ENCODE data around the gene ITIH5.
"Not testable (repeated sequence)": the region's sequence is repeated elsewhere in the genome, so short reads cannot be mapped to it uniquely, and the experiment has no call there.

The ITIH5 gene

DNA sequence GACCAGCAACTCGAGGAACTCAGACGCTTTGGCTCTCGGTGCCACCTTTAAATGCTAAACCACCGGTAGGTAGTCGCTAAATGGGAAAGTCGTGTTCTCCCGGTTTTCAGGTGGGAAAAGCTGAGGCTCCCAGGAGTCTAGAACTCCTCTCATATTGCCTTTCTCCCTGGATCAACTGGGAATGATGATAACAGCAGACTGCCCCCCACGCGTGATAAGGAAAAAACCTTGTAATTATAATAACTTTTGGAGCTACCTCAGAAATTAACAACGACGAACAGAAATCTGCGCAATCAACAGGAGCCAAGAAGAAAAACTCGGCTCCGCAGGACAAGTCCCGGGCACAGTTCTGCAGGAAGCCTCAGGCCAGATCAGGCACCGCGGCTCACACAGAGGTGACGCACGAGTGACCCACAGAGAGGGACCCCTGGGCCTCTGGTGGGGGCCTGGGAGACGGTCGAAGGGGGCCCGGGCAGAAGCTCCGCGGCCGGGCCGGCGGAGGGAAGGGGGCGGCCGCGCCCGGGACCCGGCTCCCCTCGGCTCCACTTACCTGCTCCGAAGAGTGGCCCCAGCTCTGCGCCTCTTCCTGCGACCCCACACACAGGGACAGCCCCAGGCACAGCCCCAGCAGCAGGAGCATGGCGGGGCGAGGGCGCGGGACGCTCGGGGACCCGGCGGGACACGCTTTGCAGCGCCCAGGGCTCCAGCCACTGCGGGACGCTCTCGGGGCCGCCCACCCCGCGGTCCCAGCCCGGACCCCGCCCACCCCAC lies at the start of gene ITIH5:
Gene ITIH5, minus strand, starts transcription at position 714 of the 771 bp plus-strand sequence. Its CDS starts 74 bp downstream, at position 640.
- DNase-seq (ENCODE audit: low read depth): no peak
- no peak within 1 kb of the TSS for H3K4me3 ChIP-seq (ENCODE audit: low read depth, low read length)
- TF ChIP-seq MYC (IDR thresholded peaks at IDR 0.05; ENCODE audit: low read depth, low read length) (no peak), POLR2A (IDR thresholded peaks at IDR 0.05; ENCODE audit: extremely low read depth, insufficient read length) (no peak)
- TF ChIP-seq, protein P1, sequence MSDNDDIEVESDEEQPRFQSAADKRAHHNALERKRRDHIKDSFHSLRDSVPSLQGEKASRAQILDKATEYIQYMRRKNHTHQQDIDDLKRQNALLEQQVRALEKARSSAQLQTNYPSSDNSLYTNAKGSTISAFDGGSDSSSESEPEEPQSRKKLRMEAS (IDR thresholded peaks at IDR 0.05; ENCODE audit: low read depth, low read length): no peak
- TF ChIP-seq, protein P2, sequence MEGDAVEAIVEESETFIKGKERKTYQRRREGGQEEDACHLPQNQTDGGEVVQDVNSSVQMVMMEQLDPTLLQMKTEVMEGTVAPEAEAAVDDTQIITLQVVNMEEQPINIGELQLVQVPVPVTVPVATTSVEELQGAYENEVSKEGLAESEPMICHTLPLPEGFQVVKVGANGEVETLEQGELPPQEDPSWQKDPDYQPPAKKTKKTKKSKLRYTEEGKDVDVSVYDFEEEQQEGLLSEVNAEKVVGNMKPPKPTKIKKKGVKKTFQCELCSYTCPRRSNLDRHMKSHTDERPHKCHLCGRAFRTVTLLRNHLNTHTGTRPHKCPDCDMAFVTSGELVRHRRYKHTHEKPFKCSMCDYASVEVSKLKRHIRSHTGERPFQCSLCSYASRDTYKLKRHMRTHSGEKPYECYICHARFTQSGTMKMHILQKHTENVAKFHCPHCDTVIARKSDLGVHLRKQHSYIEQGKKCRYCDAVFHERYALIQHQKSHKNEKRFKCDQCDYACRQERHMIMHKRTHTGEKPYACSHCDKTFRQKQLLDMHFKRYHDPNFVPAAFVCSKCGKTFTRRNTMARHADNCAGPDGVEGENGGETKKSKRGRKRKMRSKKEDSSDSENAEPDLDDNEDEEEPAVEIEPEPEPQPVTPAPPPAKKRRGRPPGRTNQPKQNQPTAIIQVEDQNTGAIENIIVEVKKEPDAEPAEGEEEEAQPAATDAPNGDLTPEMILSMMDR (IDR thresholded peaks at IDR 0.05; ENCODE audit: low read depth, low read length): no peak

DNA sequence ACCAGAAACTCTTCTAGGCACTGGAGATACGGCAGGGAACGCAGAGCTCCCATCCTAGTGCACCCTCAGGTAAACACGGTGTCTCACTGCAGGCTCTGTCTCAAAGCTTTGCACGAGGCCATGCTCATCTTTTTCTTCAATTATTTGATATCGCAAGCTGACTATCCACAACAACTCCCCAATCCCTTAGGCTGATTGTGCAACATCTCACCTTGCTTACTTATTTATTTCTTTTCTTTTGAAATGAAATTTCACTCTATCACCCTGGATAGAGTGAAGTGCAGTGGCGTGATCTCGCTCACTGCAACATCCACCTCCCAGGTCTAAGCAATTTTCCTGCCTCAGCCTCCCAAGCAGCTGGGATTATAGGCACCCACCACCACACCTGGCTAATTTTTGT lies 48.7 kb upstream of the ITIH5 start:
- no peak for DNase-seq (ENCODE audit: low read depth)
- TF ChIP-seq MYC (IDR thresholded peaks at IDR 0.05; ENCODE audit: low read depth, low read length): no peak
- TF ChIP-seq, protein P2 (IDR thresholded peaks at IDR 0.05; ENCODE audit: low read depth, low read length): no peak
- no peak for TF ChIP-seq POLR2A (IDR thresholded peaks at IDR 0.05; ENCODE audit: extremely low read depth, insufficient read length)
- TF ChIP-seq, protein P1 (IDR thresholded peaks at IDR 0.05; ENCODE audit: low read depth, low read length): no peak

DNA sequence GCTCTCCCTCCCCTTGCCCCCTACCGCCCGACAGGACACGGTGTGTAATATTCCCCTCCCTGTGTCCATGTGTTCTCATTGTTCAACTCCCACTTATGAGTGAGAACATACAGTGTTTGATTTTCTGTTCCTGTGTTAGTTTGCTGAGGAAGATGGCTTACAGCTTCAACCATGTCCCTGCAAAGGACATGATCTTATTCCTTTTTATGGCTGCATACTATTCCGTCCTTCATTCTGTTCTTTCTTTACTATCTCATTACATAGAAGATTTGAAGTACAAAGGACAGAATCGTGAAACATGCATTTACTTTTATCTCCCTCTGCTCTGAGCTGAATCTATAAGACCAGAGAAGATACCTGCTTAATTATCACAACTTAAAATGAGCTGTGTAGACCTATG lies 44.3 kb upstream of the ITIH5 start:
- not testable (repeated sequence) for DNase-seq (ENCODE audit: low read depth); H3K4me3 ChIP-seq (ENCODE audit: low read depth, low read length)

More for the DNA sequence above, 48.7 kb upstream of the ITIH5 start:
- H3K4me3 ChIP-seq (ENCODE audit: low read depth, low read length): no peak overlapping the region

DNA sequence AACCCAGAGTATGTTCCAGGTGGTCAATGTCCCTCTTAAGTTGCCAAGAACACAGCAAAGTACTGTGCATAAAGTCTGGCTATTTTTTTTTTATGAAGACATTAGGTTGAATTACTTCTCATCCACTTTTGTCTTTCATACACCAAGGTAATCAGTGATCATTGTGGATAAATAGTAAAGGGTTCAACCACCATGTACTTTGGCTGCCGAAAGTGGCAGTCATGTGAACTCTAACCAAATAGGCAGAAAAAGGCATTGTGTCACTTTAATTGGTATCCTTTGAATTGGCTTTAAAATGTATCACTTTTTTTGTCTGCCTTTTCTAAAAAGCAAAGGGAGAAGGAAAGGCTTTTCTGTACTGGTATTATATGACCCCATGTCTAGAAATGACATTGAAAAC lies 43.7 kb upstream of the ITIH5 start:
- DNase-seq (ENCODE audit: low read depth): no peak
- H3K4me3 ChIP-seq (ENCODE audit: low read depth, low read length): no peak overlapping the region
- TF ChIP-seq, protein P2 (IDR thresholded peaks at IDR 0.05; ENCODE audit: low read depth, low read length): no peak
- TF ChIP-seq POLR2A (IDR thresholded peaks at IDR 0.05; ENCODE audit: extremely low read depth, insufficient read length): no peak
- no peak for TF ChIP-seq MYC (IDR thresholded peaks at IDR 0.05; ENCODE audit: low read depth, low read length)
- TF ChIP-seq, protein P1 (IDR thresholded peaks at IDR 0.05; ENCODE audit: low read depth, low read length): no peak

DNA sequence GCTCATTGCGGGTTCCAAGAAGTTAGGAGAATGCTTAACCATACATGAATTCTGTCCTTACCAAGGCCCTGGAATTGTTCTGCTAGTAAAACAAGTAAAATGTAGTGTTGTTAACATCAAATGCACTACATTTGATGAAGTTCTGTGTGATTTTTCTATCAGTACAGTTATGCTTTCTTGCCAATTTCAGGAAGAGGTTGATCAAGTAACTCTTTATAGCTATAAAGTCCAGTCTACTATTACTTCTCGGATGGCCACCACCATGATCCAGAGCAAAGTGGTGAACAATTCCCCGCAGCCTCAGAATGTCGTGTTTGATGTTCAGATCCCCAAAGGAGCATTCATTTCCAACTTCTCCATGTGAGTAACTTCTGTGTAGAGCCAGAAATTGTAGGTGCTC lies 42.1 kb upstream of the ITIH5 start:
- no peak for DNase-seq (ENCODE audit: low read depth)
- TF ChIP-seq POLR2A (IDR thresholded peaks at IDR 0.05; ENCODE audit: extremely low read depth, insufficient read length) (no peak), MYC (IDR thresholded peaks at IDR 0.05; ENCODE audit: low read depth, low read length) (no peak)
- TF ChIP-seq, protein P1 (IDR thresholded peaks at IDR 0.05; ENCODE audit: low read depth, low read length): no peak
- TF ChIP-seq, protein P2 (IDR thresholded peaks at IDR 0.05; ENCODE audit: low read depth, low read length): no peak
- no peak overlapping the region for H3K4me3 ChIP-seq (ENCODE audit: low read depth, low read length)

DNA sequence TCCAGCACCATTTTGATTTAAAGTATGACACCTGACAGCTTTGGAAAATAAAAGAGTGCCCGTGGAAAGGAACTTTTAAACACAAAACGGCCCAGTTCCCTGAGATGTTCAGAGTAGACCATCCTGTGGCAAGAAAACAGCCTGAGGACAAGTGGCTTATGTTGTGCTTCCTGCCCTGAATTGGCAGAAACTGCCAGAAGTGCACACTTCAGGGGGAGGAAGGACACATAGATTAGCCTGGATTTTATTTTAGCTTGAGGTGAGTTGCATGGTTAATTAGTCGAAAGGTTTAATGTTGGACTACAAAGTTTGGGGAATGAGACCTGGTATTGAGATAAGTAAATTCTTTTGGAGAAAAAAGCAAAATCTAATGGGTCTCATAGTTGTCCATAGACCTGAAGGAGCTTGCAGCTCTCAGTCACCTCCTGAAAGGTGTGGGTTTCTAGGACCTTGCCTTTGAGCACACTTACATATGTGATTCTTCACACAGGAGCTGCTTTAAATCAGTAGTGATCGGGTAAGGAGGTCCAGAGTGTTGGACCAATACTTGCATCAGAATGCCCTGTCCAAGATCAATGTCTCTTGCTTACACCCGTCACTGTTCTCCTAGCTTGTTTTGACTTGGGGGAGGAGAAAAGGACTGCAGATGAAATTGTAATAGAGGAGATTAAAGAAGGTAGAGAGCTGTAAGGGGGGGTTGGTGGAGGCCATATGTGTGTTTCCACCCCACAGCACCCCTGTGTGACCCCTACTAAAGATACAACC lies 41.3 kb upstream of the ITIH5 start:
- DNase-seq (ENCODE audit: low read depth): no peak
- no peak overlapping the region for H3K4me3 ChIP-seq (ENCODE audit: low read depth, low read length)
- no peak for TF ChIP-seq MYC (IDR thresholded peaks at IDR 0.05; ENCODE audit: low read depth, low read length)
- TF ChIP-seq POLR2A (IDR thresholded peaks at IDR 0.05; ENCODE audit: extremely low read depth, insufficient read length): no peak
- TF ChIP-seq, protein P2 (IDR thresholded peaks at IDR 0.05; ENCODE audit: low read depth, low read length): no peak
- TF ChIP-seq, protein P1 (IDR thresholded peaks at IDR 0.05; ENCODE audit: low read depth, low read length): no peak

All from NB4 (cell line).